ENCODE results near the gene DDAH1.

Gene DDAH1

GRCh38 chr1:85303440-85304162 lies 161.4 kb downstream of the DDAH1 start:
- TF ChIP-seq CTCF (IDR thresholded peaks at IDR 0.05) = no peak
- no peaks in the 10 kb centered on the region for H3K9me3 ChIP-seq
- no peaks in the 10 kb centered on the region for H3K4me1 ChIP-seq (ENCODE audit: control insufficient read depth in 1 of 2, insufficient read depth in 1 of 2, low read depth in 1 of 2, low read length in 1 of 2)
- H3K27ac ChIP-seq = no peak overlapping the region
- no peaks in the 10 kb centered on the region for H3K36me3 ChIP-seq
- H3K4me3 ChIP-seq (ENCODE audit: low read depth in 1 of 2, low read length in 1 of 2) = no peak overlapping the region
- H3K27me3 ChIP-seq = peaks cover 19% of the 10 kb centered on the region

- H3K27ac ChIP-seq = no peak overlapping the region
- no peaks in the 10 kb centered on the region for H3K9me3 ChIP-seq
- H3K27me3 ChIP-seq = no peaks in the 10 kb centered on the region
- TF ChIP-seq CTCF (IDR thresholded peaks at IDR 0.05) = no peak
- H3K4me3 ChIP-seq (ENCODE audit: low read depth in 1 of 2, low read length in 1 of 2) = no peak overlapping the region
- no peaks in the 10 kb centered on the region for H3K4me1 ChIP-seq (ENCODE audit: control insufficient read depth in 1 of 2, insufficient read depth in 1 of 2, low read depth in 1 of 2, low read length in 1 of 2)
- H3K36me3 ChIP-seq = no peaks in the 10 kb centered on the region
These were observed 164.8 kb downstream of the DDAH1 start for GRCh38 chr1:85300140-85300539.

- TF ChIP-seq CTCF (IDR thresholded peaks at IDR 0.05) = no peak
- H3K36me3 ChIP-seq = no peaks in the 10 kb centered on the region
- H3K27me3 ChIP-seq = no peaks in the 10 kb centered on the region
- H3K9me3 ChIP-seq = no peaks in the 10 kb centered on the region
- H3K4me1 ChIP-seq (ENCODE audit: control insufficient read depth in 1 of 2, insufficient read depth in 1 of 2, low read depth in 1 of 2, low read length in 1 of 2) = no peaks in the 10 kb centered on the region
- H3K4me3 ChIP-seq (ENCODE audit: low read depth in 1 of 2, low read length in 1 of 2) = no peak overlapping the region
- H3K27ac ChIP-seq = no peak overlapping the region
These were observed 166.9 kb downstream of the DDAH1 start for GRCh38 chr1:85297855-85298629.

DNA sequence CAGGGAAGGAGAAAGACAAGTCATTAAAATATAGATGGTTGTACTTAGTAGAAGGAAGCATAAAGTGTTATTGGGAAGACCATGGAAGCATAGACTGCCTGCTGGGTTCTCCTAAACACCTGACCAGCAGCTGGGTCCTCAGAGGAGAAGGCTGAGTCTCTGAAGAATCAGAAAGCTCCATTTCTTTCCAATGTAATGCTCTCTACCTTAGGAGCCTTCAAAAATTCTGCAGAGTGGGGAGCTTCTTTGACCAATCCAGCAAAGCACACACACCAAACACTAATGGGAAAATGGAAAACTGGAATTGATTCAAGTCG lies 167.5 kb downstream of the DDAH1 start:
- Histone ChIP-seq H3K36me3 (no peaks in the 10 kb centered on the region), H3K9me3 (no peaks in the 10 kb centered on the region), H3K4me1 (ENCODE audit: control insufficient read depth in 1 of 2, insufficient read depth in 1 of 2, low read depth in 1 of 2, low read length in 1 of 2) (no peaks in the 10 kb centered on the region), H3K4me3 (ENCODE audit: low read depth in 1 of 2, low read length in 1 of 2) (no peak overlapping the region), H3K27ac (no peak overlapping the region), H3K27me3 (no peaks in the 10 kb centered on the region)
- no peak for TF ChIP-seq CTCF (IDR thresholded peaks at IDR 0.05)

- Histone ChIP-seq H3K4me1 (ENCODE audit: control insufficient read depth in 1 of 2, insufficient read depth in 1 of 2, low read depth in 1 of 2, low read length in 1 of 2) (no peaks in the 10 kb centered on the region), H3K27ac (no peak overlapping the region), H3K9me3 (no peaks in the 10 kb centered on the region), H3K4me3 (ENCODE audit: low read depth in 1 of 2, low read length in 1 of 2) (no peak overlapping the region), H3K27me3 (no peaks in the 10 kb centered on the region), H3K36me3 (no peaks in the 10 kb centered on the region)
- TF ChIP-seq CTCF (IDR thresholded peaks at IDR 0.05) = no peak
These were observed 168.0 kb downstream of the DDAH1 start for GRCh38 chr1:85296980-85297379.
